A549 (cell line): ENCODE results near the gene LOXL4. TPM values are rescaled to one million over a fixed set of nuclear protein-coding genes. Genes with fewer than 3 reads are reported as not detected.

Experiments used
- ATAC-seq, 2 experiments: fragments of 200-7000 bp in 1 of 2; fragments of >200 bp in 1 of 2; cut with Nextera tagmentation in 1 of 2; cut with Tn5 transposase in 1 of 2; 3 replicates each; pipeline versions ENCODE4 v1.8.0 to v1.9.1; 2018 to 2020; ENCODE audit warnings: mild to moderate bottlenecking in 1 of 2, moderate library complexity in 1 of 2
- CTCF ChIA-PET: fragments of 300-600 bp; sonication (Branson Sonifier 250); formaldehyde crosslinking; extraction: SDS; loops from one replicate; lab custom pipeline; 2021; ENCODE audit warnings: antibody characterized with exemption, inconsistent platforms; lab: Yijun Ruan, JAX
- POLR2A ChIA-PET: fragments of 350-600 bp; formaldehyde crosslinking; extraction: SDS; loops from one replicate; lab custom pipeline; 2021; ENCODE audit warnings: antibody characterized with exemption, inconsistent platforms; lab: Yijun Ruan, JAX
- DNase-seq, 2 experiments: peaks; one replicate each; pipeline versions ENCODE4 v3.0.0 to v3.0.0-alpha.2; 2011 to 2016; ENCODE audit warnings: low read depth in 1 of 2, low spot score in 1 of 2
- FAIRE-seq: peaks from 2 replicates; lab custom pipeline; 2011; peaks lifted over from hg19 to GRCh38; lab: Jason Lieb, UNC
- H3K27ac ChIP-seq, 2 experiments: fragments of >200 bp; sonication (Bioruptor Twin); formaldehyde crosslinking; 3 replicates each; pipeline ENCODE4 v1.5.1; 2016 to 2017
- H3K4me1 ChIP-seq: fragments of >200 bp; sonication (Bioruptor Twin); formaldehyde crosslinking; 3 replicates; pipeline ENCODE4 v1.6.1; 2016
- H3K4me2 ChIP-seq: fragments of >200 bp; sonication (Bioruptor Twin); formaldehyde crosslinking; 3 replicates; pipeline ENCODE4 v1.6.1; 2016
- H3K4me3 ChIP-seq: fragments of >200 bp; sonication (Bioruptor Twin); formaldehyde crosslinking; 3 replicates; pipeline ENCODE4 v1.5.1; 2016
- H3K9me3 ChIP-seq: fragments of >200 bp; sonication (Bioruptor Twin); formaldehyde crosslinking; 3 replicates; pipeline ENCODE4 v1.6.1; 2016
- CBX2 ChIP-seq: fragments of 200-600 bp; sonication (generic); IDR thresholded peaks from 2 replicates; pipeline ENCODE4 v1.6.1; 2016; ENCODE audit warnings: low read depth, mild to moderate bottlenecking, borderline replicate concordance
- EHF ChIP-seq: fragments of 250-450 bp; sonication (Bioruptor Pico); IDR thresholded peaks from 2 replicates; pipeline ENCODE4 v1.5.0; 2020; ENCODE audit warnings: mild to moderate bottlenecking
- EHMT2 ChIP-seq: fragments of 200-600 bp; sonication (generic); IDR thresholded peaks from 2 replicates; pipeline ENCODE4 v1.6.1; 2016; ENCODE audit warnings: antibody characterized with exemption, low read depth, mild to moderate bottlenecking, moderate library complexity
- EP300 ChIP-seq, 2 experiments: fragments of >200 bp; sonication (Bioruptor Twin); formaldehyde crosslinking; IDR thresholded peaks; 2 replicates in 1 of 2; 3 replicates in 1 of 2; pipeline ENCODE4 v1.6.1; 2016 to 2017
- ESRRA ChIP-seq: fragments of 150-350 bp; IDR thresholded peaks from 2 replicates; pipeline ENCODE4 v1.6.1; 2014; ENCODE audit warnings: mild to moderate bottlenecking, low read length, borderline replicate concordance
- FOSL2 ChIP-seq, 2 experiments: fragments of 450-650 bp in 1 of 2; fragments of >200 bp in 1 of 2; sonication (Bioruptor Twin) in 1 of 2; formaldehyde crosslinking; IDR thresholded peaks; 2 replicates each; pipeline versions ENCODE4 v1.5.0 to v1.6.1; 2016 to 2020; ENCODE audit warnings: mild to moderate bottlenecking in 1 of 2, moderate library complexity in 1 of 2
- FOXS1 ChIP-seq: fragments of 250-450 bp; sonication (Bioruptor Pico); IDR thresholded peaks from 2 replicates; pipeline ENCODE4 v1.5.0; 2020; ENCODE audit warnings: mild to moderate bottlenecking, moderate library complexity
- GATA3 ChIP-seq: IDR thresholded peaks from 2 replicates; pipeline ENCODE4 v1.6.1; 2012; ENCODE audit warnings: borderline replicate concordance
- HDAC2 ChIP-seq: fragments of 200-600 bp; sonication (generic); IDR thresholded peaks from 2 replicates; pipeline ENCODE4 v1.6.1; 2016
- HEYL ChIP-seq: fragments of 250-450 bp; sonication (Bioruptor Pico); IDR thresholded peaks from 2 replicates; pipeline ENCODE4 v1.8.0; 2021; ENCODE audit warnings: mild to moderate bottlenecking, moderate library complexity
- HOXA7 ChIP-seq: fragments of 250-450 bp; sonication (Bioruptor Pico); IDR thresholded peaks from 2 replicates; pipeline ENCODE4 v1.5.0; 2020; ENCODE audit warnings: mild to moderate bottlenecking, moderate library complexity
- HOXB5 ChIP-seq: fragments of 250-450 bp; sonication (Bioruptor Pico); IDR thresholded peaks from 2 replicates; pipeline ENCODE4 v1.5.0; 2020; ENCODE audit warnings: mild to moderate bottlenecking, moderate library complexity
- JUN ChIP-seq, 2 experiments: fragments of >200 bp; sonication (Bioruptor Twin); formaldehyde crosslinking; IDR thresholded peaks; 2 replicates in 1 of 2; 3 replicates in 1 of 2; pipeline ENCODE4 v1.6.1; 2016 to 2017
- JUNB ChIP-seq: fragments of >200 bp; sonication (Bioruptor Twin); formaldehyde crosslinking; IDR thresholded peaks from 2 replicates; pipeline ENCODE4 v1.6.1; 2016
- KDM1A ChIP-seq: fragments of 200-600 bp; sonication (generic); IDR thresholded peaks from 2 replicates; pipeline ENCODE4 v1.6.1; 2016; ENCODE audit warnings: low read depth, mild to moderate bottlenecking
- KDM5A ChIP-seq: fragments of 200-600 bp; sonication (generic); IDR thresholded peaks from 2 replicates; pipeline ENCODE4 v1.6.1; 2016; ENCODE audit warnings: antibody characterized with exemption, mild to moderate bottlenecking
- MAFK ChIP-seq: fragments of 450-650 bp; IDR thresholded peaks from 2 replicates; pipeline ENCODE4 v1.6.1; 2014; ENCODE audit not compliant: partially characterized antibody
- MYC ChIP-seq: IDR thresholded peaks from 2 replicates; pipeline ENCODE4 v1.6.1; 2012; ENCODE audit warnings: mild to moderate bottlenecking, inconsistent platforms, low read length, improper control_type of control experiment, borderline replicate concordance
- NFE2L2 ChIP-seq: fragments of 150-350 bp; conservative IDR thresholded peaks from 2 replicates; pipeline ENCODE4 v1.6.1; 2014; ENCODE audit warnings: low read length
- NPAS2 ChIP-seq: fragments of 250-450 bp; sonication (Bioruptor Pico); IDR thresholded peaks from 2 replicates; pipeline ENCODE4 v1.8.0; 2022; ENCODE audit warnings: mild to moderate bottlenecking, moderate library complexity, borderline replicate concordance
- NR3C1 ChIP-seq: fragments of >200 bp; sonication (Bioruptor Twin); formaldehyde crosslinking; IDR thresholded peaks from 3 replicates; pipeline ENCODE4 v1.6.1; 2017
- RCOR1 ChIP-seq: fragments of 150-350 bp; IDR thresholded peaks from 2 replicates; pipeline ENCODE4 v1.6.1; 2014; ENCODE audit warnings: antibody characterized with exemption, low read length, low read depth
- RFX5 ChIP-seq: fragments of 450-650 bp; IDR thresholded peaks from 2 replicates; pipeline ENCODE4 v1.7.1; 2014; ENCODE audit warnings: antibody characterized with exemption, mild to moderate bottlenecking, moderate library complexity
- SREBF2 ChIP-seq: fragments of 450-650 bp; IDR thresholded peaks from 2 replicates; pipeline ENCODE4 v1.6.1; 2014; ENCODE audit warnings: mild to moderate bottlenecking, moderate library complexity
- ZC3H11A ChIP-seq: fragments of 450-650 bp; IDR thresholded peaks from 2 replicates; pipeline ENCODE4 v1.6.1; 2014; ENCODE audit warnings: antibody characterized with exemption, mild to moderate bottlenecking
- ZFP36 ChIP-seq: fragments of 450-650 bp; IDR thresholded peaks from 2 replicates; pipeline ENCODE4 v1.6.1; 2014; ENCODE audit warnings: borderline replicate concordance; ENCODE audit not compliant: partially characterized antibody
- ZNF302 ChIP-seq: fragments of 250-450 bp; sonication (Bioruptor Pico); IDR thresholded peaks from 2 replicates; pipeline ENCODE4 v1.9.0; 2021; ENCODE audit warnings: inconsistent platforms, mild to moderate bottlenecking, moderate library complexity
- WGBS: methylation state at CpG from one replicate; pipeline ENCODE4 v1.1.6; 2017; ENCODE audit errors: missing lambda C conversion rate; 5-methylcytosine and 5-hydroxymethylcytosine counted together
- polyA plus RNA-seq, 4 experiments: library from polyadenylated mRNA; depleted of rRNA in 3 of 4; stranded (reverse); fragments of >200 nt; fragmentation: RNase III in 1 of 4; extraction: RNeasy Plus Mini Kit Qiagen cat#74134 plus additional on column Dnase treatment in 1 of 4; gene quantifications; 2 replicates in 3 of 4; 3 replicates in 1 of 4; pipeline ENCODE4 v1.2.3, GENCODE V29; 2011 to 2017
- TF ChIP-seq, protein P1 (sequence below): fragments of >200 bp; sonication (Bioruptor Twin); formaldehyde crosslinking; IDR thresholded peaks from 2 replicates; pipeline ENCODE4 v1.6.1; 2016
- TF ChIP-seq, protein P2 (sequence below): fragments of 250-450 bp; sonication (Bioruptor Pico); IDR thresholded peaks from 2 replicates; pipeline ENCODE4 v1.5.0; 2020; ENCODE audit warnings: low read depth, mild to moderate bottlenecking, moderate library complexity
- TF ChIP-seq, protein P3 (sequence below): IDR thresholded peaks from 2 replicates; pipeline ENCODE4 v1.6.1; 2012; ENCODE audit warnings: low read depth, borderline replicate concordance
- TF ChIP-seq, protein P4 (sequence below): fragments of 200-600 bp; sonication (generic); IDR thresholded peaks from 2 replicates; pipeline ENCODE4 v1.6.1; 2016; ENCODE audit warnings: antibody characterized with exemption, mild to moderate bottlenecking, moderate library complexity

LOXL4 gene
- polyA plus RNA-seq, 2 of the 4 experiments (the other 2 are of a cell fraction): 1.6 to 2.1 TPM

DNA sequence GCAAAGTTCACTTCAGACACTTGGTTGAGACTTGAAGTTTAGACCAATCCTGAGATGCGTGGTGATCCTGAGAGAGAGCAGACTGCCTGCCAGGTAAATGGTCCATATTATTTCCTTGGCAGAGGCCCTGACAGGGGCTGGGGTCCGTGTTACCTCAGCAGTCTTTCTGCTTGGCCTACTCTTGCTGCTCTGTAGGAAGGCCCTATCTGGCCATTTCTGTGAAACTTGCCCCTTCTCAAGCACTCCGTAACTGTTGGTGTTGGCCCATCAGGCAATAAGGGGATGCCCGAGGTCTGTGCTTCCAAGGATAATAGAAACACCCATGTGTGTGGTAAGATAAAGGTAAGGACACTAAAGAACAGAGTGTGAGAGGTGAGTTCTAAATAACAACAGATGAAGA lies 20.0 kb downstream of the LOXL4 start:
- ChIA-PET POLR2A (no interaction called here), CTCF (interaction anchor here (1.5 kb wide), 1 partner anchor 61 kb away, joined by 11 read pairs; no protein-coding TSS in a partner anchor)
- TF ChIP-seq JUNB: no peak
- TF ChIP-seq SREBF2: no peak
- TF ChIP-seq MAFK: no peak
- no peak for TF ChIP-seq MYC
- no peak for TF ChIP-seq EHMT2
- TF ChIP-seq RCOR1: no peak
- no peak for TF ChIP-seq EHF (CRISPR knock-in tag)
- TF ChIP-seq FOSL2 (IDR thresholded peaks at IDR 0.05): no peak
- TF ChIP-seq FOSL2 (CRISPR knock-in tag; IDR thresholded peaks at IDR 0.05): no peak
- no peak for TF ChIP-seq JUN (IDR thresholded peaks at IDR 0.05)
- TF ChIP-seq NPAS2: no peak
- no peak for TF ChIP-seq GATA3
- no peak for TF ChIP-seq ZNF302
- TF ChIP-seq, protein P1, sequence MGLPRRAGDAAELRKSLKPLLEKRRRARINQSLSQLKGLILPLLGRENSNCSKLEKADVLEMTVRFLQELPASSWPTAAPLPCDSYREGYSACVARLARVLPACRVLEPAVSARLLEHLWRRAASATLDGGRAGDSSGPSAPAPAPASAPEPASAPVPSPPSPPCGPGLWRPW: no peak
- no peak for TF ChIP-seq EP300 (IDR thresholded peaks at IDR 0.05)
- no peak for TF ChIP-seq ZFP36
- TF ChIP-seq NR3C1: no peak
- no peak for TF ChIP-seq KDM1A
- TF ChIP-seq, protein P2, sequence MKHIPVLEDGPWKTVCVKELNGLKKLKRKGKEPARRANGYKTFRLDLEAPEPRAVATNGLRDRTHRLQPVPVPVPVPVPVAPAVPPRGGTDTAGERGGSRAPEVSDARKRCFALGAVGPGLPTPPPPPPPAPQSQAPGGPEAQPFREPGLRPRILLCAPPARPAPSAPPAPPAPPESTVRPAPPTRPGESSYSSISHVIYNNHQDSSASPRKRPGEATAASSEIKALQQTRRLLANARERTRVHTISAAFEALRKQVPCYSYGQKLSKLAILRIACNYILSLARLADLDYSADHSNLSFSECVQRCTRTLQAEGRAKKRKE: no peak
- TF ChIP-seq, protein P3, sequence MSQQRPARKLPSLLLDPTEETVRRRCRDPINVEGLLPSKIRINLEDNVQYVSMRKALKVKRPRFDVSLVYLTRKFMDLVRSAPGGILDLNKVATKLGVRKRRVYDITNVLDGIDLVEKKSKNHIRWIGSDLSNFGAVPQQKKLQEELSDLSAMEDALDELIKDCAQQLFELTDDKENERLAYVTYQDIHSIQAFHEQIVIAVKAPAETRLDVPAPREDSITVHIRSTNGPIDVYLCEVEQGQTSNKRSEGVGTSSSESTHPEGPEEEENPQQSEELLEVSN: no peak
- TF ChIP-seq HOXB5 (CRISPR knock-in tag): no peak
- no peak overlapping the region for H3K4me2 ChIP-seq
- ATAC-seq: no peak
- no peaks in the 10 kb centered on the region for H3K4me1 ChIP-seq
- 83% methylated on average over 4 of the region's 4 CpGs for WGBS
- no peak overlapping the region for H3K27ac ChIP-seq
- H3K9me3 ChIP-seq: no peaks in the 10 kb centered on the region
- FAIRE-seq: no peak
- H3K4me3 ChIP-seq: no peak overlapping the region
- DNase-seq: no peak

DNA sequence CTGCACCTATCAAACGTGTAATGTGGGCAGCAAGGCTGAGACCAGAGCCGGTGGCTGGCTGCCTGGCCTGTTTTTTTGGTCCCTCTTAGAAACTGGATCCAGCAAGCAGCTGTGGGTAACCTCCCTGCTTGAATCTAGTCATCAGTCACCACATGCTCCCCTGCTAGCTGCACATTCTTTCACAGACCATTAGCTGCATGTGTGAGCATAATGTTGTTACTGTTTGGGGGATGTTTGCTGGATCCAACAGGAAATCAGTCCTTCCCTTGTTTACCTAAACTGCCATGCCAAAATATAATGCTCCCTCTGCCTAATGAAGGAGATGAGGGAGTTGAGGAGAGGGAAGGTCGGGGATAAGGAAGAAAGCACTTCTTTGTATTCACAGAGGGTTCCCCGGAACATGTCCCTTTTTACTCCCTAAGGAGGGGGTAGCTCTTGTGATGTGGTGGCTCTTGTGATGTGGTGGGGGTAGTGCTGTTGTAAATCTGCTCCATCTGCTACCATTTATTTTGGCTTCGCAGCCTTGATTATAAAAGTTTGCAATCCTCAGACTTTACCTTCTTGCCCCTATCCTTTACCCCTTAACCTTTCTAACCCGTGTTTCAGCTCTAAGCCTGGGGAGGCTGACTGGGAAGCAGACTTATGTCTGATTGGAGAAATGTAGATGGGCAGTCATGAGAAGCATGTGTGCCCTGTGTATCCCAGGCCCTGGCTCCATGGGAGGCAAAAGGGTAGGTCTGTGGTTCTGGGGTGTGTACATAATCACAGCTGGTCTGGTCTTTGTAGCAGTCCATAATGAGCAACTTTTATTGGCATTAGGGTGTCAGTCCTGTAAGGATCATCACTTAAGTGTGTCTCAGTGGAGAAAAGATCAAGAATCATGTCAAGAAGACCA lies 20.8 kb downstream of the LOXL4 start:
- POLR2A ChIA-PET: no interaction called here
- no peak for DNase-seq
- ATAC-seq: no peak
- Histone ChIP-seq H3K4me2 (no peak overlapping the region), H3K9me3 (no peaks in the 10 kb centered on the region), H3K4me1 (no peaks in the 10 kb centered on the region), H3K4me3 (no peak overlapping the region), H3K27ac (no peak overlapping the region)
- TF ChIP-seq CBX2 (no peak), KDM5A (no peak), EHF (CRISPR knock-in tag) (no peak), ESRRA (no peak)
- CTCF ChIA-PET: interaction anchor here (0.6 to 1.9 kb wide), 3 partner anchors 62 to 1040 kb away, joined by 3 to 12 read pairs (median 3); no protein-coding TSS in a partner anchor
- 84% methylated on average over 6 of the region's 6 CpGs for WGBS
- no peak for FAIRE-seq

DNA sequence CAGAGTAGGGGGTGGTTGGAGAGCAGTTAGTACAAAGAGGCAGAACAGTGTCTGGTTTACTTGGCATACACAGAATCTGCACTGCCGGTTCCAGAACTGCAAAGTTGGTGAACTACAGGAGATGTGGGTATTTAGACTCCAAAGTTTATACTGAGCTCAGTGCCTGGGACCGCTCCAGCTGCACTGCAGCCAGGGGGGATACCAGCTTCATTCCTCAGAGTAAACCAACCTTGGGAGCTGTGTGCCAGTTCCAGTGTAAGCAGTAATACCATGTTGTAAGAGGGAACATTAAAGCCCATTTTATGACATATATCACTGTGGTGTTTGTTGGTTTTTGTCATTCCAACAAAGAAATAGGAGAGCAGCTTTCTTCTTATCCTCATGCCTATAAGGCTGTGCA lies 23.4 kb downstream of the LOXL4 start:
- POLR2A ChIA-PET: no interaction called here
- no peak overlapping the region for H3K27ac ChIP-seq
- no peaks in the 10 kb centered on the region for H3K4me1 ChIP-seq
- no peak for FAIRE-seq
- no peak overlapping the region for H3K4me2 ChIP-seq
- 96% methylated on average over 2 of the region's 2 CpGs for WGBS
- no peak for ATAC-seq
- CTCF ChIA-PET: interaction anchor here (0.5 to 8.5 kb wide), 5 partner anchors 14 to 1370 kb away, joined by 3 to 68 read pairs (median 3); no protein-coding TSS in a partner anchor
- H3K9me3 ChIP-seq: no peaks in the 10 kb centered on the region
- H3K4me3 ChIP-seq: no peak overlapping the region
- DNase-seq: no peak
- no peak for TF ChIP-seq HDAC2
- no peak for TF ChIP-seq HOXA7 (CRISPR knock-in tag)
- no peak for TF ChIP-seq FOXS1 (CRISPR knock-in tag)
- no peak for TF ChIP-seq RFX5
- no peak for TF ChIP-seq ZC3H11A
- no peak for TF ChIP-seq HEYL (CRISPR knock-in tag)
- TF ChIP-seq MYC: no peak
- TF ChIP-seq, protein P1: no peak
- no peak for TF ChIP-seq NFE2L2
- TF ChIP-seq, protein P4, sequence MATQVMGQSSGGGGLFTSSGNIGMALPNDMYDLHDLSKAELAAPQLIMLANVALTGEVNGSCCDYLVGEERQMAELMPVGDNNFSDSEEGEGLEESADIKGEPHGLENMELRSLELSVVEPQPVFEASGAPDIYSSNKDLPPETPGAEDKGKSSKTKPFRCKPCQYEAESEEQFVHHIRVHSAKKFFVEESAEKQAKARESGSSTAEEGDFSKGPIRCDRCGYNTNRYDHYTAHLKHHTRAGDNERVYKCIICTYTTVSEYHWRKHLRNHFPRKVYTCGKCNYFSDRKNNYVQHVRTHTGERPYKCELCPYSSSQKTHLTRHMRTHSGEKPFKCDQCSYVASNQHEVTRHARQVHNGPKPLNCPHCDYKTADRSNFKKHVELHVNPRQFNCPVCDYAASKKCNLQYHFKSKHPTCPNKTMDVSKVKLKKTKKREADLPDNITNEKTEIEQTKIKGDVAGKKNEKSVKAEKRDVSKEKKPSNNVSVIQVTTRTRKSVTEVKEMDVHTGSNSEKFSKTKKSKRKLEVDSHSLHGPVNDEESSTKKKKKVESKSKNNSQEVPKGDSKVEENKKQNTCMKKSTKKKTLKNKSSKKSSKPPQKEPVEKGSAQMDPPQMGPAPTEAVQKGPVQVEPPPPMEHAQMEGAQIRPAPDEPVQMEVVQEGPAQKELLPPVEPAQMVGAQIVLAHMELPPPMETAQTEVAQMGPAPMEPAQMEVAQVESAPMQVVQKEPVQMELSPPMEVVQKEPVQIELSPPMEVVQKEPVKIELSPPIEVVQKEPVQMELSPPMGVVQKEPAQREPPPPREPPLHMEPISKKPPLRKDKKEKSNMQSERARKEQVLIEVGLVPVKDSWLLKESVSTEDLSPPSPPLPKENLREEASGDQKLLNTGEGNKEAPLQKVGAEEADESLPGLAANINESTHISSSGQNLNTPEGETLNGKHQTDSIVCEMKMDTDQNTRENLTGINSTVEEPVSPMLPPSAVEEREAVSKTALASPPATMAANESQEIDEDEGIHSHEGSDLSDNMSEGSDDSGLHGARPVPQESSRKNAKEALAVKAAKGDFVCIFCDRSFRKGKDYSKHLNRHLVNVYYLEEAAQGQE: no peak
